DLD1 (cell line): ENCODE results near the gene NOD2.

ENCODE experiments used
- in situ Hi-C: cut with HindIII; loops from 2 replicates; pipeline ENCODE4 v1.10.0; 2017; ENCODE audit warnings: low sequenced_read_pairs

The NOD2 gene

DNA sequence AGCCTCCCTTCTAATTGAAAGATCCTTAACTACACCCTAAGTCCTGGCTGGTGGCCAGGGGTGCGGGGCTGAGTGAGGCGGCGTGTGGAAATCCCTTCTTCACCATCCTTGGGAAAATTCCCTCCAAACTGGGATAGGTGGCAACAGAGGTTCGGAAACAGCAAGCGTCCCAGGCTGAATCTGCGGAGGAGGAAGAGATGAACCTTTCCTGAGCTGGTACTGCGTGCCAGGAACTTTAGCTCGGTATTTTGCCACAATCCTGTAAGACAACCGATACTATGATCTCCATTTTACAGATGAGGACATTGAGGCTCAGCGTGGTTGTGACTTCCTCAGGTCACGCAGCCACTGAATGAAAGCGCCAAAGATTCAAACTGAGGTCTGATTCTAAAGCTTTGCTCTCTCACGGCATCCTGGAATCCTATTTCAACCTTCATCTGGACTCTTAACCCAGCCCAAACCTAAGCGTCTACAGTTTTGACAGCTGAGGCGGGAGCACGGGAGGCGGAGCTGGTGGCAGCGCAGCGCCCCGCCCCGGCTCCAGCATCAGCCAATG is 47.9 kb downstream of the NOD2 start:
- in situ Hi-C loops, result no loop called here

DNA sequence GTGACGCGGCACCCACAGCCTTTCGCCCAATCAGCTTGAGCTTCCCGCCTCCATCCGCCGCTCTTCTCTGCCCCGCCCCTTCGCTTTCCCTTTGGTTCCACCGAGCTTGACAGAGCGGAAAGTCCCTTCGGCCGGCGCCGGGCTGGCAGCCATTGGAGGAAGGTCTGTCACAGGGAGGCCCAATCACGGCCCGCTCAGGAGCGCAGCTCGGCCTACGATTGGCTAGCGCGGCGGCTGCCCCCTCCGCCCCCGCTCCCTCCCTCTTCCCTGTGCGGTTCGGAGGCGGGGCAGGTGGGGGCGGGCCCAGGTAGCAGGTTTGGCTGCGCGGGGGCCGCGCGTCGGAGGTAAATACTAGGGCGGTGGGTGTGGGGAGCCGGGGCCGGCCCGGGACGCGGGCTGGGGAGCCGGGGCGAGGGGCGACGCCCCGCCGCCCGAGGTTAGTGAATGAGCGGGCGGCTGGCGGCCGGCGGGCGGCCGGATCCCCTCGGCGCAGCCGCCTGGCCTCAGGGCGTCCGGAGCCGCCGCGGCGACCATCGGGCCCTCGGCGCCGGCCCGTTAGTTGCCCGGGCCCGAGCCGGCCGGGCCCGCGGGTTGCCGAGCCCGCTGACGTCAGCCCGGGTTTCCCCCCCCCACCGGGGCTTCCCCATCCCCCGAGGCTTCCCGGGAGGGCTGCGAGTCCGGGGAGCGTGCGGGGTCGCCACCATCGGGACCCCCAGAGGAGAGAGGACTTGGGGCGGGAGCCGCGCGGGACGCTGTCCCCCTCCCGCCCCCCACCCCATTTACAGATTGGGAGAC is 48.6 kb downstream of the NOD2 start, which contains the start of gene CYLD:
Gene CYLD, plus strand, starts transcription at position 306 of the 795 bp plus-strand sequence. CDS start 7,613 bp downstream, outside the sequence.
- in situ Hi-C loops, result no loop called here

DNA sequence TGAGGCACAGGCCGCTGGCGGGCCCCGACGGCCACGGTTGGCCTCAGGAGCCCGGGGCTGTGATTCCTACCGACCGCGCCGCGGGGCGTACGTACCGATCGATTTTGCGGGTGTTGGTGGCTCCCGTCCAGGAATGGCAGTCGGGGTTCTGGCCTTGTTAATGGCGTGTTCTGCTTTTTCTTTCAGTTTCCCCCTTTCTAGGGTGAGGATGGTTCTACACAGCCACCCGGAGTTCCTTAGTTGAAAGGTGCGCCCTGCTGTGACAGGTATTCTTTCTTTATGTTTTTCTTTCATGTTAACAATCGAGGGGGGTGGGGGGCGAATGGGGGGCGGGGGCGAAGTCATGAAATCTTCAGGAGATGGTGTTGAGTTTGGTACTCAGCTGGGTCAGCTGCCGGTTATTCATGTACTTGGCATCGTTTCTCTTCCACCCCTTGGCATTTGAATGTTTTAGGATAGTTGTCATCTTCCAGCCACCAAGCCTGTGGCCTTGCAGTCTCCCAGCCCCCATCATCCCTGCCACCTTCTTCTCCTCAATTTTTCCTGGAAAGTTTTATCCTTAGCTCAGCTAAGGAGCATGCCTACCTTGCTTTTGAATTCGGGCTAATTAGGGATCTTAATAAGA is 49.3 kb downstream of the NOD2 start:
- in situ Hi-C loops, result no loop called here

- in situ Hi-C loops, result no loop called here
These were observed 50.3 kb downstream of the NOD2 start for GRCh38 chr16:50743581-50744225.

DNA sequence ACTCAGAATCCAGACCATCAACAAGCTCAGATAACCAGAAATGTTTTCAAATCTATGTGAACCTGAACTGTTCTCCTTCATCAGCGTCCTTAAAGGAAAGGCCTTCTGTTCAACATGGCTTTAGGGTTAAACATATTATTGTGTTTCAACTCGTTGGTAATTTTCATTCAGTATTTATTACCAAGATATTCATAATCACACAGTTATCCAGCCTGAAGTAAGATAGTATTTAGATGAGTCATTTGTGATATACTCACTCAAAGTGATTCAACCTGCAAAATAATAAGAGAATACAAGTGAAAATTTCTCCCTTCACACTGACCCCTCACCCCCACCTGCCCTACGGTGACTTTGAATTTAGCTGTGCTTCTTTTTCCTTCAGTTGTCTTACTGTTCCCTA is 51.5 kb downstream of the NOD2 start:
- in situ Hi-C loops, result no loop called here

DNA sequence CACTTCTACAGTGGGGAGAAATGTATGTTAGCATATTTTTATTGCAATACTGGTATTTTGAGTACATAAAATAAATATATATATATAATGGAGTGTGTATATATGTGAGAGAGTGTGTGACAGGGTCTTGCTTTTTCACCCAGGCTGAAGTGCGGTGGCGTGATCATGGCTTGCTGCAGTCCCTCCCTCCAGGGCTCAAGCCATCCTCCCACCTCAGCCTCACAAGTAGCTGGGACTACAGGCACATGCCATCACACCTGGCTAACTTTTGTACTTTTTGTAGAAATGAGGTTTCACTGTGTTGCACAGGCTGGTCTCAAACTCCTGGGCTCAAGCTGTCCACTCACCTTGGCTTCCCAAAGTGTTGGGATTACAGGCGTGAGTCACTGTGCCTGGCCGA is 52.5 kb downstream of the NOD2 start:
- in situ Hi-C loops, result no loop called here

DNA sequence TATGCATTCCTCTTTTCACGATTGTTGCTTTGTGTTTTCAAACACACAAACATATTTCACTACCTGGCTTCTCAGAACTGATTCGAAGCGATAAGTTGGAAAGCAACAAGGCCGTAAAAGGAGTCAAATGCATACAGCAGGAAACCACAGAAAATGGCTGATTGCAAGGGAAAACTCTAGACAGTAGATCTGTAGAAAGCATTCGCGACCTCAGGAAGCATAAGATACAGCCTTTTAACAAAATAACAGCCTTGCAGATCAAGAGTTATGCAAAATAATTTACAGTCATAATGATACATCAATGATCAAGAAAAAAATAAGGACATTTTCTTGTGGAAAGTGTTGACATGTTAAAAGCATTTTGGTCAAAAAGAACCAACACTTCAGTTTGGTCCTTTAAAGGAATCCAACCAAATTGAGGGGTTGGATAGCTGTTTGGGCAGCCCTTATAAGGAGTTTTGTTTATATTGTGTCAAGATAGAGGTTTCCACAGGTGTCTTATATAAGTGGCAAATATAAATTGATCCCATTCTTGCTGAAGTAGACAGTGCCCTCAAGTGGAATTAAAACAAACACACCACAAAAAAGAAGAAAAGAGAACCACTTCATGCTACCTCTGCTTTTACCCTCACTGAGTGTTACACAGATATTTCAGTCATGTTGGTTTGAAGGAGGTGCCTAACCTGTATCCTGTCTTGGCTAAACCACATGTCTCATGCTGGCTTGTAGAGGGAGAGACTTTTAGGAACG is 54.0 kb downstream of the NOD2 start:
- in situ Hi-C loops, result no loop called here

- in situ Hi-C loops, result no loop called here
These were observed 58.1 kb downstream of the NOD2 start for GRCh38 chr16:50751528-50751927.

DNA sequence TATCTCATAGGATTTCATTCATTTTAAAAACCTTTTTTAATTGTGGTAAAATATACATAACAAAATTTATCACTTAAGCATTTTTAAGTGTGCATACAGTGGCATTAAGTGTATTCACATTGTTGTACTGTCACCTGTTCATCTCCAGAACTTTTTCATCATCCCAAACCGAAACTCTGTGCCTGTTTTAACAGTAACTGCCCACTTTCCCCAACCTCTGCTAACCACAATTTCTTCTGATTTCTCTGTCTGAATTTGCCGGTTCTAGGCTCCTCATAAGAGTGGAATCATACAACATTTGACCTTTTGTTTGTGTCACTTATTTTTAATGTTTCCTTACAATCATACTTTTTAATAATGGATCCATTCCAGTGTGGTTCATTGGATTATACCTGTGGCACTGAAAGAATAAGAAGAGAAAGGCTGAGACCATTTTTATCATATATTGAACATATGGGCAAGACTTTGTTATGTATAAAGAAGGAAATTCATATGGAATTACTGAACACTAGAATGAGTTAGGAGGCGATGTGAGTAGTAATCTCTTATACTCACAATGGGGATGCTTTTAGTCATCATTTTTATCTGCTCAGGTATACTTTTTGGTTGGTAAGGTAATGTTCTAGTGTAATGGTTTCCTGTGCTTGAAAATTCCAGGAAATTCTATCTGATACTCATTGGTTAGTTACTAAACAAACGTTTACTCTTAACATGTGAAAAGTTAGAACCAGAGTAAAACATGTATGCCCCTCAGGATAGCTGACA is 59.2 kb downstream of the NOD2 start:
- in situ Hi-C loops, result no loop called here

- in situ Hi-C loops, result no loop called here
These were observed 63.1 kb downstream of the NOD2 start for GRCh38 chr16:50756473-50756872.

DNA sequence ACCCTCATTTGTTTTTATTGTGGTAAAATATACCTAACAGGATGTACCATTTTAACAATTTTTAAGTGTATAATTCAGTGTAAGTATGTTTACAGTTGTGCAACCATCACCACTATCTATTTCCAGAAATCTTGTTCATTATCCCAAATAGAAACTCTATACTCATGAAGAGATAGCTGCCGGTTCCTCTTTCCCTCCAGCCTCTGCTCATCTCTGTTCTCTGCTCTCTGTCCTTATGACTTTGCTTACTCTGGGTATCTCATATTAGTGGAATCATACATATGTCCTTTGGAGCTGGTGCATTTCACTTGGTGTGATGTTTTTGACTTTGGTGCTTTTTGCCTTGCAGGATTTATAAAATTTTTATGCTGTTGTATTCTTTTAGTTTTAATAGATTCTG is 67.9 kb downstream of the NOD2 start:
- in situ Hi-C loops, result no loop called here

GRCh38 chr16:50762241-50762640 is 68.8 kb downstream of the NOD2 start:
- in situ Hi-C loops, result no loop called here

- in situ Hi-C loops, result no loop called here
These were observed 69.8 kb downstream of the NOD2 start for GRCh38 chr16:50763211-50763610.

- in situ Hi-C loops, result no loop called here
These were observed 71.9 kb downstream of the NOD2 start for GRCh38 chr16:50765260-50765659.

DNA sequence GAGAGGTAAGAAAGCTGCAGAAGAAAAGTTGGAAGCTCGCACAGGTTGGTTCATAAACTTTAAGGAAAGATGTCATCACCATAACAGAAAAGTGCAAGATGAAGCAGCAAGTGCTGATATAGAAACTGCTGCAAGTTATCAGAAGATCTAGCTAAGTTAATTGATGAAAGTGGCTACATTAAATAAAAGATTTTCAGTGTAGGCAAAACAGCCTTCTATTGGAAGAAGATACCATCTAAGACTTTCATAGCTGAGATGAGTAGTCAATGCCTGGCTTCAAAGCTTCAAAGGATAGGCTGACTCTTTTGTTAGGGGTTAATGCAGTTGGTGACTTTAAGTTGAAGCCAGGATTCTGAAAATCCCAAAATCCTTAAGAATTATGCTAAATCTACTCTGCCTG is 72.5 kb downstream of the NOD2 start:
- in situ Hi-C loops, result no loop called here

DNA sequence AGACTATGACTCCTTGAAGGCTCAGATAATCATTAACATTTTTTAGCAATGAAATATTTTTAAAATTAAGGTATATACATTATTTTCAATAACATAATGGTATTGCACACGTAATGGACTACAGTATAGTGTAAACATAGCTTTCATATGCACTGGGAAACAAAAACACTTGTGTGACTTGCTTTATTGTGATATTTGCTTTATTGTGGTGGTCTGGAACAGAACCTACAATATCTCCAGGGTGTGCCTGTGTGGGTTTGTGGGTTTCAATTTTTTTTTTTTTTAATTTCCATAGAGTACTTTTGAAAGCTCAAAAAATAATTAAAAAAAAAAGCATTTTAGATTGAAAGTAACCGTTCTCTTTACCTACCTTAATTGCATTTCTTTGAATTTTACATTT is 73.8 kb downstream of the NOD2 start:
- in situ Hi-C loops, result no loop called here

DNA sequence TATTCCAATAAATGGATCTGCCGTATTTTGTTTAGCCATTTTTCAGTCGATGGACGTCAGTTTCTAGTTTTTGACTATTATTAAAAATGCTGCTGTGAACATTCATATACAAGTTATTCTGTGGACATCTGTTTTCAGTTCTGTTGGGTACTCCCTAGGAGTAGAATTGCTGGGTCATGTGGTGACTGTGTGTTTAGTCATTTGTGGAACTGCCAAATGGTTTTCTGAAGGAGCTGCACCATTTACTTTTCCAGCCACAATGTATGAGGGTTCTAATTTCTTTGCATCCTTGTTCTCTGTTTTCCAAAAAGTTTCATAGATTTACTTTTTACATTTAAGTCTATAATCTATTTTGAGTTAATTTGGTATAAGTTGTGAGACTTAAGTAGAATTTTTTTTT is 78.0 kb downstream of the NOD2 start:
- in situ Hi-C loops, result no loop called here

GRCh38 chr16:50774405-50774804 is 81.0 kb downstream of the NOD2 start:
- in situ Hi-C loops, result no loop called here

DNA sequence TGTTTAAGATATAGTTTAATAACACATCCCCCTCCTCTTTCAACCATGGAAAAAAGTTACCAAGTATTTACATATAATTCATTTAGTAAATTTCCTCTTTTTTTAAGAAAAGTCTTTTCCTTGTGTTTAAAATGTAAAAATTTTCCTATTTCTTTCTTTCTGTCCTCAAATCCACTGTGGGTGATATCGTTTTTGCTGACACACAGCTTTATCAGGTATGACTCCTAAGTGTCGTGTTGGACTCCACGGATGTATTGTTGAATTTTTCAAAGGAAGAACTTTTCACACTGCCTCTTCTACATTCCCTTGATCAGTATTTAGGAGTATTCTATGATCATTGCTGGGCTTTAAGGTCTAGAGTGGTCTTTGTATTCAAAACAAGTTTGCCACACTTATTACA is 81.6 kb downstream of the NOD2 start:
- in situ Hi-C loops, result no loop called here

- in situ Hi-C loops, result no loop called here
These were observed 82.6 kb downstream of the NOD2 start for GRCh38 chr16:50776037-50776436.
